Naive thymus-derived CD4-positive, alpha-beta T cell (primary cell): ENCODE results near the gene AEN. TPM values are rescaled to one million over a fixed set of nuclear protein-coding genes. Genes with fewer than 3 reads are reported as not detected.

ENCODE experiments used
- ATAC-seq: fragments of 150-1000 bp; cut with Tn5 transposase; 2 replicates; pipeline ENCODE4 v1.10.0; 2021; ENCODE audit warnings: mild to moderate bottlenecking, moderate library complexity
- CTCF ChIA-PET: fragments of 350-600 bp; sonication (Branson Sonifier 250); formaldehyde crosslinking; loops from one replicate; lab custom pipeline; 2021; ENCODE audit warnings: antibody characterized with exemption; lab: Charles Lee
- POLR2A ChIA-PET: fragments of 350-600 bp; sonication (Branson Sonifier 250); formaldehyde crosslinking; loops from one replicate; lab custom pipeline; 2021; ENCODE audit warnings: antibody characterized with exemption, inconsistent platforms; lab: Charles Lee
- DNase-seq, 9 donors: peaks; one replicate each; pipeline versions ENCODE4 v3.0.0 to v3.0.0-alpha.2; 2020 to 2022; ENCODE audit warnings: mixed read lengths in 1 of 9
- H3K27ac ChIP-seq: one replicate; pipeline ENCODE4 v1.7.0; 2013; ENCODE audit warnings: mild to moderate bottlenecking, low read depth, low read length, moderate library complexity
- H3K27me3 ChIP-seq, 2 donors: one replicate each; pipeline ENCODE4 v1.7.0; 2013; ENCODE audit warnings: low read length in 2 of 2, mild to moderate bottlenecking in 2 of 2, moderate library complexity in 2 of 2; ENCODE audit not compliant: control insufficient read depth in 2 of 2, insufficient read depth in 2 of 2
- H3K36me3 ChIP-seq, 3 experiments: 1 replicate in 2 of 3; 2 replicates in 1 of 3; pipeline ENCODE4 v1.7.0; 2013; ENCODE audit warnings: low read length in 3 of 3, mild to moderate bottlenecking in 3 of 3, moderate library complexity in 1 of 3; ENCODE audit not compliant: insufficient read depth in 3 of 3, control insufficient read depth in 2 of 3
- H3K4me1 ChIP-seq, 2 donors: one replicate each; pipeline ENCODE4 v1.7.0; 2013; ENCODE audit warnings: low read length in 2 of 2, mild to moderate bottlenecking in 2 of 2, moderate library complexity in 1 of 2; ENCODE audit not compliant: control insufficient read depth in 2 of 2, insufficient read depth in 2 of 2
- H3K4me3 ChIP-seq: 2 replicates; pipeline ENCODE4 v1.7.0; 2013; ENCODE audit warnings: mild to moderate bottlenecking, low read length
- H3K9me3 ChIP-seq, 3 experiments: 1 replicate in 2 of 3; 2 replicates in 1 of 3; pipeline ENCODE4 v1.7.0; 2013; ENCODE audit warnings: low read length in 3 of 3; ENCODE audit not compliant: control insufficient read depth in 2 of 3
- H3K27ac Mint-ChIP-seq, 9 donors: one replicate each; pipeline ENCODE4 v1.8.0; 2020 to 2022; ENCODE audit warnings: mixed read lengths in 9 of 9, mild to moderate bottlenecking in 8 of 9, moderate library complexity in 5 of 9, inconsistent platforms in 2 of 9
- H3K27me3 Mint-ChIP-seq, 5 donors: one replicate each; pipeline ENCODE4 v1.8.0; 2021 to 2022; ENCODE audit warnings: mixed read lengths in 5 of 5, mild to moderate bottlenecking in 1 of 5
- H3K36me3 Mint-ChIP-seq, 5 donors: one replicate each; pipeline ENCODE4 v1.8.0; 2020 to 2022; ENCODE audit warnings: mixed read lengths in 5 of 5, mild to moderate bottlenecking in 3 of 5, inconsistent platforms in 1 of 5
- H3K4me1 Mint-ChIP-seq, 7 donors: one replicate each; pipeline ENCODE4 v1.8.0; 2020 to 2022; ENCODE audit warnings: mixed read lengths in 7 of 7, mild to moderate bottlenecking in 3 of 7, inconsistent platforms in 1 of 7
- H3K4me3 Mint-ChIP-seq, 10 donors: one replicate each; pipeline ENCODE4 v1.8.0; 2020 to 2022; ENCODE audit warnings: mild to moderate bottlenecking in 10 of 10, mixed read lengths in 10 of 10, moderate library complexity in 6 of 10, inconsistent platforms in 2 of 10
- H3K9me3 Mint-ChIP-seq, 11 donors: one replicate each; pipeline ENCODE4 v1.8.0; 2020 to 2022; ENCODE audit warnings: mixed read lengths in 11 of 11, mild to moderate bottlenecking in 4 of 11, inconsistent platforms in 1 of 11, moderate library complexity in 1 of 11
- intact Hi-C, 2 donors: fragments of 100-400 bp; cut with micrococcal nuclease; formaldehyde crosslinking; loops; one replicate each; pipeline ENCODE4 v1.15.1; 2023
- polyA plus RNA-seq, 2 donors: library from polyadenylated mRNA; unstranded; fragments of 300-500 nt; fragmentation: Illumina TruSeq; gene quantifications; one replicate each; pipeline ENCODE4 v1.2.3, GENCODE V29; 2021
- total RNA-seq, 6 experiments: library from RNA in 5 of 6; stranded (reverse) in 5 of 6; gene quantifications; 1 replicate in 5 of 6; 2 replicates in 1 of 6; pipeline ENCODE4 v1.2.3 and lab custom pipeline; 2021 to 2026

The AEN gene
- total and polyA plus RNA-seq, 7 experiments from 2014 or later = 20.2 to 52.1 (median 31.7) TPM

- no peak for ATAC-seq
- ChIA-PET CTCF (interaction anchor here (0.8 to 1.9 kb wide), 2 partner anchors 13 to 24 kb away, joined by 3 to 7 read pairs; partner anchors contain the start of gene ISG20), POLR2A (interaction anchor here (1.0 kb wide), 1 partner anchor 12 kb away, joined by 6 read pairs; no protein-coding TSS in a partner anchor)
- Histone ChIP-seq H3K27ac (peak overlapping the region; percentile 76), H3K36me3 (no peaks in the 10 kb centered on the region), H3K27me3 (no peaks in the 10 kb centered on the region), H3K4me1 (peaks cover 47 to 92% of the 10 kb centered on the region in 2 donors), H3K9me3 (no peaks in the 10 kb centered on the region), H3K4me3 (no peak overlapping the region)
- Mint-ChIP-seq H3K4me3 (peak overlapping the region in 7 of 10 donors; percentile 16 to 94 (median 53)), H3K27me3 (no peaks in the 10 kb centered on the region), H3K4me1 (peaks cover 52 to 96% (median 89%) of the 10 kb centered on the region in 7 donors), H3K9me3 (no peaks in the 10 kb centered on the region), H3K36me3 (peaks cover 3 to 27% (median 9%) of the 10 kb centered on the region in 5 donors), H3K27ac (peak overlapping the region; percentile 19 to 99 (median 94))
- no peak for DNase-seq
- intact Hi-C loops = no loop called here
Observed at GRCh38 chr15:88651971-88652370, 30.8 kb downstream of the AEN start.

GRCh38 chr15:88652456-88653199, 31.5 kb downstream of the AEN start:
- Histone ChIP-seq H3K27me3 (no peaks in the 10 kb centered on the region), H3K4me3 (no peak overlapping the region), H3K36me3 (no peaks in the 10 kb centered on the region), H3K27ac (peak overlapping the region; percentile 59), H3K4me1 (peaks cover 44 to 92% of the 10 kb centered on the region in 2 donors), H3K9me3 (no peaks in the 10 kb centered on the region)
- DNase-seq = no peak
- H3K9me3 Mint-ChIP-seq = no peaks in the 10 kb centered on the region
- ChIA-PET POLR2A (interaction anchor here (0.7 to 1.5 kb wide), 3 partner anchors 10 to 30 kb away, joined by 4 to 6 read pairs (median 4); no protein-coding TSS in a partner anchor), CTCF (interaction anchor here (0.6 to 3.9 kb wide), 4 partner anchors 11 to 252 kb away, joined by 3 to 29 read pairs (median 5); partner anchors contain the start of gene ISG20)
- peak overlapping the region; percentile 65 to 98 (median 92) for H3K27ac Mint-ChIP-seq
- H3K4me3 Mint-ChIP-seq = peak overlapping the region in 9 of 10 donors; percentile 27 to 73 (median 49)
- H3K4me1 Mint-ChIP-seq = peaks cover 49 to 96% (median 89%) of the 10 kb centered on the region in 7 donors
- H3K36me3 Mint-ChIP-seq = peaks cover 3 to 27% (median 9%) of the 10 kb centered on the region in 5 donors
- ATAC-seq = no peak
- no peaks in the 10 kb centered on the region for H3K27me3 Mint-ChIP-seq
- intact Hi-C loops = no loop called here

- no peaks in the 10 kb centered on the region for H3K36me3 ChIP-seq
- ATAC-seq (no peak), DNase-seq (no peak)
- Mint-ChIP-seq H3K27ac (peak overlapping the region; percentile 65 to 98 (median 92)), H3K27me3 (no peaks in the 10 kb centered on the region), H3K4me1 (peaks cover 41 to 96% (median 89%) of the 10 kb centered on the region in 7 donors), H3K36me3 (peaks cover 3 to 23% (median 9%) of the 10 kb centered on the region in 5 donors), H3K9me3 (no peaks in the 10 kb centered on the region), H3K4me3 (peak overlapping the region in 8 of 10 donors; percentile 41 to 75 (median 59))
- no peaks in the 10 kb centered on the region for H3K9me3 ChIP-seq
- intact Hi-C loops = no loop called here
- peaks cover 37 to 89% of the 10 kb centered on the region in 2 donors for H3K4me1 ChIP-seq
- no peaks in the 10 kb centered on the region for H3K27me3 ChIP-seq
- ChIA-PET CTCF (interaction anchor here (0.7 to 3.9 kb wide), 3 partner anchors 11 to 27 kb away, joined by 3 to 29 read pairs (median 7); partner anchors contain the start of gene ISG20), POLR2A (interaction anchor here (0.7 to 1.5 kb wide), 4 partner anchors 9 to 31 kb away, joined by 3 to 4 read pairs (median 4); no protein-coding TSS in a partner anchor)
- H3K27ac ChIP-seq = peak overlapping the region; percentile 59
- no peak overlapping the region for H3K4me3 ChIP-seq
Observed at GRCh38 chr15:88653200-88654064, 32.3 kb downstream of the AEN start.

- POLR2A ChIA-PET = interaction anchor here (1.2 to 1.4 kb wide), 2 partner anchors 10 to 12 kb away, joined by 3 read pairs; no protein-coding TSS in a partner anchor
- Mint-ChIP-seq H3K27me3 (no peaks in the 10 kb centered on the region), H3K4me3 (peak overlapping the region in 6 of 10 donors; percentile 29 to 77 (median 74)), H3K9me3 (no peaks in the 10 kb centered on the region), H3K4me1 (peaks cover 30 to 96% (median 89%) of the 10 kb centered on the region in 7 donors), H3K27ac (peak overlapping the region in 8 of 9 donors; percentile 67 to 98 (median 90)), H3K36me3 (peaks cover under 1 to 14% (median 7%) of the 10 kb centered on the region in 5 donors)
- H3K27me3 ChIP-seq = no peaks in the 10 kb centered on the region
- no peak overlapping the region for H3K4me3 ChIP-seq
- ATAC-seq = no peak
- intact Hi-C loops = loop anchor here in 1 of 2 donors (1.0 kb wide), 1 partner anchor 10 kb away; no protein-coding TSS in a partner anchor
- no peaks in the 10 kb centered on the region for H3K36me3 ChIP-seq
- H3K9me3 ChIP-seq = no peaks in the 10 kb centered on the region
- H3K4me1 ChIP-seq = peaks cover 26 to 89% of the 10 kb centered on the region in 2 donors
- DNase-seq = no peak
- CTCF ChIA-PET = interaction anchor here (0.6 to 3.9 kb wide), 3 partner anchors 10 to 165 kb away, joined by 3 to 29 read pairs (median 27); no protein-coding TSS in a partner anchor
- H3K27ac ChIP-seq = peak overlapping the region; percentile 36
Observed at GRCh38 chr15:88654430-88655102, 33.4 kb downstream of the AEN start.

- H3K27ac ChIP-seq = peak overlapping the region; percentile 59
- Mint-ChIP-seq H3K4me1 (peaks cover 24 to 96% (median 89%) of the 10 kb centered on the region in 7 donors), H3K27ac (peak overlapping the region in 8 of 9 donors; percentile 79 to 98 (median 90)), H3K4me3 (peak overlapping the region in 6 of 10 donors; percentile 29 to 77 (median 74)), H3K9me3 (no peaks in the 10 kb centered on the region), H3K27me3 (no peaks in the 10 kb centered on the region), H3K36me3 (peaks cover 0 to 12% (median 7%) of the 10 kb centered on the region in 5 donors)
- H3K36me3 ChIP-seq = no peaks in the 10 kb centered on the region
- no peaks in the 10 kb centered on the region for H3K9me3 ChIP-seq
- DNase-seq (no peak), ATAC-seq (no peak)
- CTCF ChIA-PET = interaction anchor here (0.6 to 3.9 kb wide), 6 partner anchors 9 to 186 kb away, joined by 3 to 29 read pairs (median 9); no protein-coding TSS in a partner anchor
- intact Hi-C loops = loop anchor here in 1 of 2 donors (1.0 kb wide), 1 partner anchor 9 kb away; no protein-coding TSS in a partner anchor
- H3K4me1 ChIP-seq = peaks cover 20 to 89% of the 10 kb centered on the region in 2 donors
- H3K4me3 ChIP-seq = no peak overlapping the region
- POLR2A ChIA-PET = interaction anchor here (1.1 to 1.8 kb wide), 6 partner anchors 8 to 33 kb away, joined by 3 to 7 read pairs (median 5); no protein-coding TSS in a partner anchor
- H3K27me3 ChIP-seq = no peaks in the 10 kb centered on the region
Observed at GRCh38 chr15:88655103-88655553, 34.0 kb downstream of the AEN start.
